HG02840 (cell line): Measurements from ENCODE around the gene ISCU.
"Not testable (repeated sequence)": the region's sequence is repeated elsewhere in the genome, so short reads cannot be mapped to it uniquely, and the experiment has no call there.

Source experiments
- ATAC-seq: cut with Tn5 transposase; IDR thresholded peaks from one replicate; pipeline ENCODE4 v1.9.1; 2021; ENCODE audit warnings: mild to moderate bottlenecking, moderate library complexity, moderate number of reproducible peaks; ENCODE audit not compliant: unreplicated experiment, low FRiP score

ISCU gene

DNA sequence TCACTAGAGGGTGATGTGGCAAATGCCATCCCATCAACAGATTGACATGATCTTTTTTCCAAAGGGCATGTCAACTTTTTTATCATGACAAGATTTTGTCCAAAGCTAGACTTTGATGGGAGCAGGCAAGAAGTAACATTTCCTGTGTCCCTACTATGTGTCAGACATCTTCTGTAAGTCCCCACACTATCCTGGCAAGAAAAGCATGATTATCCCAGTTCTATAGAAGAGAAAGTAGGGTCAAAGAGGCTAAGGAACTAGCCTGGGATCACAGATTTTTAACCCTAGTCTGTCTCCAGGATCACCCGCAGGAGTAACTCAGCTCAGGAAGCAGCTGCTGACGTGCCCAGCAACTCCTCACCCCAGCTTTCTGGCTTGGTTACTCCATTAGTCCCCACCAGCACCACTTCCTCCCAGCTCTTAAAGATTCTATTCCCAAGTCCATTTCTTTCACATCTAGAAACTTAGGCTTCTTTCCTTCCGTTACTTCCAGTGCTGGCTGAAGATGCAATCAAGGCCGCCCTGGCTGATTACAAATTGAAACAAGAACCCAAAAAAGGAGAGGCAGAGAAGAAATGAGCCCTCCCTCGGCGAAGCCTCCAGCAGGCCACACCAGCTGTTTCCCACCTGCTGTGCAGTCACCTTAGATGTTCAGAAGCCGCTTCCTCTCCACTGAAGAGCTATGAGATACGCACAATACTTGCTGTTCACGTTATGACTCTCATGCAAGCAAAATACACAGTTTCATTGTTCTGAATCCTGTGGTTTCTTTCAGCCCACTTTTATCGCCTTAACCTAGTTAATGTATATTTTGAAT, 6.2 kb downstream of the ISCU start:
- ATAC-seq, result peak; percentile 62

DNA sequence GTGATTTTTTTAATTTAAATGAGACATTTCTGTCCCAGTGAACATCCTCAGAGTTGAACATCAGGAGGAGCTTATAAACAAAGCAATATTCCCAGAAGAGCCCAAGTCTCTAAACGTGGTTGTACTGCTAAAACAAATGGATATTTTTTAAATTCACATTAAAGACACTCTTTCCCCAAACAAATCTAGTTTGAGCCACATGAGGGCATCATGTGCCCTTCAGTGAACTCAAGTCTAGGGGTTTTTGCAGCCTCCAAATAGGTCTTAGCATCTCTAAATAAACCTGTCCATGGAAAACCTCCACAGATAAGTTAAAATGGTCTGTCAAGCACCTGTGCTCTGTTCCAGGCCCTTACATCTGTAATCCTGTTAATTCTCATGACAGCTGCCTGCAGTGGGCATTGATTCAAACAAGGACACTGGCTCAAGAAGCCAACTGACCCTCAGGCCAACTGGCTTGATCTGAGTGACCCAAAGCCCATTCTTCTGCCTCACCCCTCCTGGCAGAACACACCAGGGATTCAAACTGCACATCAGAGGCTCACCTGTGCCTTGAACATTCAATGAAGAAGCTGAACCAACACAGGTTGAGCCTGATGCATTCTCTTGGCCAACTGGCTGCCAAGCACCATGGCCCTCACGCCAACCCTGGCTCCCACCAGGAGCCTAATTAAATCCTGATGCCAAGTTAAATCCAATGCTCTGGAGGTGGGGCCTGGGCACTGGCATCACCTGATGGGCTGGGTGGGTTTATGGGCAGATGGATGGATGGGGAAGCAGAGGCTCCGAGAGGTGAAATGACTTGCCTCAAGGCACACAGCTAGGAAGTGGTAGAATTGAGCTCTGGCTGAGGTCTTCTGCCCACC, 8.6 kb downstream of the ISCU start:
- ATAC-seq, result no peak

DNA sequence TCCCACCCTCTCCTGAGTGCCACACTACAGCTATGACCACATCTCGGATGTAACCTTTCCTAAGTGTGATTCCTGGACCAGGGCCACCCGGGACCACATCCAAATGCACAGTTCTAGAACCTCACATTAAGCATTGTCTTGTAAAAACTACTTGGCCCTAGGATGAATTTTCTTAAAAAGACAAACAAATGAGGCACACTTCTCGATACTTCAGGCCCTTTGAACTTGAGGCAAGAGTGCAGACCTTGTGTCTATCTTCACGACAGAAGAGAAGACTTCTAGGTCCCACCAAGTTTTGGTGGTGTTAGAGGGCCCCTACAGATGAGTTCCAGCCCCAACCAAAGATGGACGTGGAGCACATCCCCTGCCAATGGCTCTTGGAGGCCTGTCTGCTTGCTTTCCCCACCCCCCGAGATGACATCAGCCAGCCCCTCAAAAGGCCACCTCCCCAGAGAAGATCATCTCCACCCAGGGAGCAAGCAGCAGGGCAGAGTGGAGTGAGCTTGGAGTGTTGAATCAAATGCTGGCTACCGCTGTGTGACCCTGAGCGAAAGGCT, 9.3 kb downstream of the ISCU start:
- ATAC-seq, result no peak

DNA sequence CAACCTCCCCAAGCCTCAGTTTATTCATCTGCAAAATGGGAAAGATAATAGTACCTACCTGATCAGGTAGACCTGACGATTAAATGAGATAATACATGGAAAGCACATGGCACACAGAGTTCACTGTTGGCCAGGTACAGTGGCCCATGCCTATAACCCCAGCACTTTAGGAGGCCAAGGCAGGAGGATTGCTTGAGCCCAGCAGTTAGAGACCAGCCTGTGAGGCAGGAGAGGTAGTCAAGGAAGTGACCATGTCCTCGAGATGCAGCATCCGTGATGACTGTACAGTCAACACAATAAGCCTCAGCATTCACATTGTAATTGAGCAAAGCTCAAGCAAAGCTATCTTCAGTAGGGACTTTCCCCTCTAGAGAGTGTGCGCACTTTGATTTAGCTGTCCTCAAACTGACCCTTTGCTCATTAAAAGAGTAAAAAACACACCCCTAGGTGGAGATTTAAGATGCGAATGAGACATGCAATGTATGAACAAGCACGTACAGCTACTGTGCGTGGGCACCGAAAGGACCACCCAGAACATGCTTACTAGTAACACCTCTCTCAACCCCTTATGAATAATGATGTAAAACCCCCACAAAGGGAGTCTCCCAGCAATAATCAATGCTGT, 9.9 kb downstream of the ISCU start:
- no peak for ATAC-seq

DNA sequence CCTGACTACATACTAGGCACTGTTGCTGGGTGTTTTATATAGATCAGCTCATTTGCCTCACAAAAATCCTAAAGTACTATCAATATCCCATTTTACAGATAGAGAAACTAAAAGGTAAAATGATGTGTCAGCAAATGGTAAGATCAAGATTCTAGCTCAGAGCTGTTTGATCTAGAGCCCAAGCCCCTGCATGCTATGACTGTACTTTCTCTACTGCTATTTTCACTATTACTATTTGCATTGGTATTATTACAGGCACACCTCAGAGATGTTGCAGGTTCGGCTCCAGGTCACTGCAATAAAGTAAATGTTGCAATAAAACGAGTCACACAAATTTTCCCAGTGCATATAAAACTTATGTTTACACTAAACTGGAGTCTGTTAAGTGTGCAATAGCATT, 10.9 kb downstream of the ISCU start:
- no peak for ATAC-seq

DNA sequence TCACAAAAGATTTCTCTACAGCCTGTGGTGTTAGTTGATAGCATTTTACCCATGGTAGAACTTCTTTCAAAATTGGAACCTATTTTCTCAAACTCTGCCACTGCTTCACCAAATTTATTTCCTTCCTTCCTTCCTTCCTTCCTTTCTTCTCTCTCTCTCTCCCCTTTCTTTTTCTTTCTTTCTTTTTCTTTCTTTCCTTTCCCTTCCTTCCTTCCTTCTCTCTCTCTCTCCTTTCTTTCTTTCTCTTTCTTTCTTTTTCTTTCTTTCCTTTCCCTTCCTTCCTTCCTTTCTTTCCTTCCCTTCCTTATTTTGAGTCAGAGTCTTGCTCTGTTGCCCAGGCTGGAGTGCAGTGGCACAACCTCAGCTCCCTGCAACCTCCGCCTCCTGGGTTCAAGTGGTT, 11.9 kb downstream of the ISCU start:
- not testable (repeated sequence) for ATAC-seq

DNA sequence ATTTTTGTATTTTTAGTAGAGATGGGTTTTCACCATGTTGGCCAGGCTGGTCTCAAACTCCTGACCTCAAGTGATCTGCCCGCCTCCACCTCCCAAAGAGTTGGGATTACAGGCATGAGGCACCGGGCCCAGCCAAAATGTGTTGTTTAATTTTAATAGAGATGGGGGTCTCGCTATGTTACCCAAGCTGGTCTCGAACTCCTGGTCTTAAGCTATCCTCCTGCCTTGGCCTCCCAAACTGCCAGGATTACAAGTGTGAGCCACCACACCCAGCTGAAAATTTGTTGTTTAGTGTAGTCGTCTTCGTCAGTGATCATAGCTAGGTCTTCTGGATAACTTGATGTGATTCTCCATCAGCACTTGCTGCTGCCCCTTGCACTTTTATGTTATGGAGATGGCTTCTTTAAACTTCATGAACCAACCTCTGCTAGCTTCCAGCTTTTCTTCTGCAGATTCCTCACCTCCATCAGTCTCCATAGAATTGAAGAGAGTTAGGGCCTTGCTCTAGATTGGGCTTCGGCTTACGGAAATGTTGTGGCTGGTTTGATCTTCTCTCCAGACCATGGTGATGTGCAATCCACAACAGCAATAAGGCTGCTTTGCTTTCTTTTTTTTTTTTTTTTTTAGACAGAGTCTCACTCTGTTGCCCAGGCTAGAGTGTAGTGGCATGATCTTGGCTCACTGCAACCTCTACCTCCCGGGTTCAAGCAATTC, 13.0 kb downstream of the ISCU start:
- ATAC-seq, result no peak

DNA sequence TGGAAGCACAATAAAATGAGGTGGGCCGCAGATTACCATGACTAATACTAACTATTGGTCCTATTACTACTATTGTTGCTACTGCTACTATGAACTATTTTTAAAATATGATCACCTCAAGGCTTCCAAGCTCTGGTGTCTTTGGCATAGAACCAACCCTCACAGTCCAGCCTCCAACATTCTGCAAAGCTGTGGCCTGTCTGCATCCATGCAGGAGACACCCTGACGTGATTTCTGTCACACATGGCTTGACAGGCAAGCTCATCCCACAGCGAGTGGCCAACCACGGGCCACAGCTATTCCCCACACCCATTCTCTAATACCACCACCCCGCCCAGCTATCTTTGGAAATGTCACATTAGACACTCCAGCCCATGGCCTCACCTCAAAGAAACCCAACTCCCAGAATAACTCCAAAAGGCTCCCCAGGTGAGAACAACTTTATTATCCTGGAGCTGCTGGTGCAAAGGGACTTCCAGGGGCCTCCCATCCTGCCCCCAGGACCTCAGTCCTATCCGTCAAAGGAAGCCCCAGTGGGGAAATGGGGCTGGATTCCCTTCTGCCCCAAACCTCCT, 14.4 kb downstream of the ISCU start:
- ATAC-seq, result no peak

DNA sequence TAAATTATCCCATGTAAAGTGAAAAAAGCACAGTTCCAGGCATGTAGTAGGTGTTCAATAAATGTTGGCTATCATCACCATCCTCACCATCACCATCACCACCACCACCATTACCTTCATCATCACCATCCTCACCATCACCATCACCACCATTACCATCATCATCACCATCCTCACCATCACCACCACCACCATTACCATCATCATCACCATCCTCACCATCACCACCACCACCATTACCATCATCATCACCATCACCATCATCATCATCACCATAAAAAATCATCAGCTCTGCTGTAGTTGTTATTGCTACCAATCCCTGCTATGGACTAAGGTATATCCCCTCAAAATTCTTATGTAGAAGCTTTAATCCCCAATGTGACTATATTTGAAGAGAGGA, 15.1 kb downstream of the ISCU start:
- ATAC-seq, result no peak

DNA sequence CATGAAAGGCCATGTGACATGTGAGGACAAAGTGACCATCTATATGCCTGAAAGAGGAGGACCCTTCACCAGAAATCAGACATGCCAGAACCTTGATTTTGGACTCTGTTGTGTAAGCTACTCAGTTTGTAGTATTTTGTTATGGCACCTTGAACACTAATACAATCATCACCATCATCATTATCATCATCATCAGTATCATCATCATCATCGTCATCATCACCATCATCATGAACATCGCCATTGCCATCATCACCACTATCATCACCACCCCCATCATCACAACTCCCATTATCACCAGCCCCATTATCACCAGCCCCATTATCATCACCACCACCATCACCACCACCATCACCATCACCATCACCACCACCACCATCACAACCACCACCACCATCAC, 15.9 kb downstream of the ISCU start:
- ATAC-seq, result no peak

DNA sequence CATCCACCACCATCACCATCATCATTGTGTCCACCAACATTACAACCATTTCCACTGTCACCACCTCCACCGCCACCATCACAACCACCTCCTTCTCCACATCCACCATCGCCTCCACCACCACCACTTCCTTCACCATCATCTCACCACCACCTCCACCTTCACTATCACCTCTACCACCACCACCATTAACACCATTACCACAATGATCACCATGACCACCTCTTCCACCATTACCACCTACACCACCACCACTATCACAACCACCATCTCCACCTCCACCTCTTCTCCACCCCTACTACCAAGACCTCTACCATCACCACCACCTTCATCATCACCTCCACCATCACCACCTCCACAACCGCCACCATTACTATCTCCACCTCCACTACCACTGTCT, 16.4 kb downstream of the ISCU start:
- ATAC-seq, result no peak

DNA sequence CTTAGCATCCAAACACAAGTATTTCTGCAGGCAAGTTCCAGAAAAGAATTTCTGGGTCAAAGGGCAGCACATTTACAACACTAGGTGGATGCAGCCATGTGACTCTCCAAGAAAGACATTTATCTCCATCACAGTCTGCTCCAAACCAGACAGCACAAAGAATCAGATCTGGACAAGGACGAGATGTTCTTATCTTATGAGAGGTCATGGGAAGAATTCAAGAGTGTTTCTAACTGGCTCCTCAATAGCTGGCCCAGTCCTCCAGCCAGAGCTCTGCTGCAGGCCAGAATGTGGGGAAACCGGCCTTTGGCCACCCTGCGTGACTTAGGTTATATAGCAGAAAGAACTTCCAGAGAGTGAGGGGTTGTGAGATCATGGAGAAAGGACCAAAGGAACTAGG, 18.1 kb downstream of the ISCU start:
- no peak for ATAC-seq

DNA sequence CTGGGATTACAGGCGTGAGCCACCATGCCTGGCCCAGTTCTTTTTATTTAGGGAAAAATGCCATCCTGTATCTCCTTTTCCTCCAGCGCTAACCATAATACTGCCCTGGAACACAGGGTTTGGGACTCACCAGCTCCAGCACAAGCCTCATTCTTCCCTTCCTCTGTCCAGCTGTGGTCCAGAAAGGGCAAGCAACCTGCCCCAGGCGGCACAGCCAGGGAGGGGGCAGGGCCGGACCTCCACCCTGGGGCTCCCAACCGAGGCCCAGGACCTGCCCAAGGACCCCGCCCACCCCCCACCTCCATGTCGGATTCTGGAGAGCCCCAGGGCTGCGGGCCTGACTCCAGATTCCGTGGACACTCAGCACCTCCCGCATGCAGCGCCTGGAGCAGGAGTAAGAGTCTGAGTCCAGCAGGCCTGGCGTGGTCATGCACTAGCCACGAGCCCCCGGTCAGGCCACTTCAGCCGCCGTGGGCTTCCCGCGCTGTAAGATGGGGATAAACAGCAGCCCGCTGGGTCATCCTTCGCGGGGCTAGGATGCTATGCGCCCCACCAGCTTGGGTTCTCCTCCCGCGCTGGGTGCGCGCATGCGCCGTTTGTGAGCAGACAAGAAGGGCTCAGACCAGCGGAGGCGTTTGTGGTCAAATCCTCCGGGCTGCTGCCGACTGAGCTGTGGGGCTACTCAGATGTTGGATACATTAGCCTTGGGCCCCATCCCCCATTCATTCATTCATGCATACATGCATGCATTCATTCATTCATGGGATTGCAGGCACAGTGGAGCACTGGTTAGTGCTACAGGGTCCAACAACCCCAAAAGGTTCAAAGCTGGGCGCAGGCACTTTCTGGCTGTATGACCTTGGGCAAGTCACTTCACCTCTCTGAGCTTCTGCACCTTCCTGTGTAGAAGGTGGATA, 19.2 kb downstream of the ISCU start:
- ATAC-seq, result no peak

DNA sequence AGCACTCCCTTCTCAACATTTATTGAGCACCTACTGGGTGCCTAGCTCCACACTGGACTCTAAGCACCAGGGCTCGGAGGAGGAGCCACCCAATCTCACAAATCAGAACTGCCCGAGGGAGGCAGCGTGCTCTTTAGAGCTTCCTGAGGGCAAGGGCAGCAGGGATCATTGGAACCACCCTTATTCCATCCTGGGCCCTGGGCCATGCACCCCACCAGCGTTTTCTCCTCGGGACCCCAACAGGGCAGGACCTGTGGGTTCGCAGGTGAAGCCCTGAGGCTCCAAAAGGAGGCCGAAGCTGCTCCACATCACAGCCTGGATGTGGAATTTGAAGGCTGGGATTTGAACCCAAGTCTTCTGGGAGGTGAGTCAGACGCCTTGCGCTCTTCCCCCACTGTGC, 20.1 kb downstream of the ISCU start:
- ATAC-seq, result no peak

DNA sequence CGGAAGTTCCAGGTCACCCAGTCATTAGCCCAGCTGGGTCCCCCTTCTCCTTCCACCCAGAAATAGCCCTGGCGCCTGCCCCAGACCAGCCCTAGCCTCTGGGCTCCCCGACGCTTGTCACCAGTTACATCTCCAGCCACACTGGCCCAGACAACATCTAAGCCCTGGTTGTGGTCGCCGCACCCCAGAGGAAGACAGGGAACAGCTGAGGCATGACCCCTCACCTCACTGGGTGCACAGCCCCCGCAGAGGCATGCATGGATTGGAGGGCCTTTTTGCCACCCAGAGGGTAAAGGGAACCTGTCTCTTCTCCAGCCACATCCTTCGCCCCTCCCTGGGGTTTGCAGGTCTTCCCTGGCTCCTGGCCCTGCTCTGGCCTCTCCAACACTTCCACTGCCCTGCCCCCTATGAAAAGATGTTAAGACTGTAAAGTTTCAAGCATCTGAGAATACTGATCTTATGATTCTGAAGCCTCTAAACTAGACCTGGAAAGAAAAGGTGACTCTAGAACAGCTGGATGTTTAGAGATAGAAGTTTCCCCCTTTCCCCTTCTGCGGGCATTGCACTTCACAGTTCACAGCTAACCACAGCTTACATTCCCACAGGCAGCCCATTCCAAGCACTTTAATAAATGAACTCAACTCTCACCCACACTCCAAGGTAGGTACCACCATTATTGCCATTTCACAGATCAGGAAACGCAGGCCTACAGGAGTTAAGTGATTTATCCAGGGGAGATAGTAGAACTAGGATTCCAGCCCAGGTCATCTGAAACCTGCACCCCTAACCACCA, 20.8 kb downstream of the ISCU start:
- ATAC-seq, result no peak

DNA sequence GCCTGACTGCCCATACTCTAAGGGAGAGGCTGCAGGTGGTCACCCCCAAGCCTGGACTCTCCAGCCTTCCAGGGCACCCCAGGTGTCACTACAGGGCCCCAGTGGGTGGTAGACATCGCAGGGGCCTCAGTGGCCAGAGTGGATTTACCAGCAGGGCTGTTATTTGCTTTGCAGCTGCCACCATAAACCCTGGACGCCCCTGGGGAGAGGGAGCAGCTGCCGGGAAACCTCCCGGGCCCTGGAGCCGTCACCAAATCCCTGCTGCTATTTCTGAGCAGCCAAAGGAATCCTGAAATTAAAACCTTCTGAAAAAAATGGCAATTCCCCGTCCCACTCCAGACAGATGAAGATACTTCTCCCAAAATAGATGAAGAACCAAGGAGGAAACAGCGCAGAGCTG, 21.6 kb downstream of the ISCU start:
- ATAC-seq, result no peak

DNA sequence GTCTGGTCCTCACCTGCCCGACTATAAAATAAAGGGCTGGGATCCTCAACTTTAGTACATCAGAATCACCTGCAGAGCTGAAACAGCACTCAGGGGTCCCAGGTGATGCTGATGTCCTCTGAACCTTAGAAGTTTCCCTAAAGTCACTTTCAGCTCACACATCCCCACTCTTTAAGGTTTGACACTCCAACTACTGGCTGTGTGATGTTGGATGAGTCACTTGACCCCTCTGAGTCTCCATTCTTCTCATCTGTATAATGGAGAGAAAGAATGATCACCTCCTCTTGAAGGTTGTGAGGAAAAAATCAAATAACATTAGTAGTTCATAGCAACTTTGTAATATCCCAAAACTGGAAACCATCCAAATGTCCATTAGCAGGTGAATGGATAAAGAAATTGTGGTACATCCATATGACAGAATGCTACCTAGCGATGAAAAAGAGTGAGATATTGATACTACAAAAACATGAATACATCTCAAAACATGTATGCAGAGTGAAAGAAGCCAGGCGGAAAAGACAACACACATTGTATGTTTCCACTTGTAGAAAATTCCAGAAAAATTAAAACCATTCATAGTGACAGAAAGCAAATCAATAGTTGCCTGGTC, 22.2 kb downstream of the ISCU start:
- no peak for ATAC-seq

DNA sequence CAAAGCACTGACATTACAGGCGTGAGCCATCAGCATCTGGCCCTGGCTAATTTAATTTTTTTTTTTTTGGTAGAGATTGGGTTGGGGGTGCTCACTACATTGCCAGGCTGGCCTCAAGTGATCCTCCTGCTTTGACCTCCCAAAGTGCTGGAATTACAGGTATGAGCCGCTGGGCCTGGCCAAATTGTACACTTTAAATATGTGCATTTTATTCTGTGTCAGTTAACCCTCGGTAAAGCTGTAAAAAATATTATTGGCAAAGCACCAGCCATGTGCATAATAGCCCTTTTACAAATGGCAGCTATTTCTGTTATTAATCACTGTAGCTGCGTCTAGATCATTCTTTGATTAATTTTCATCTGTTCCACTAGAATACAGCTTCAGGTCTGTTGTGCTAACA, 23.5 kb downstream of the ISCU start:
- no peak for ATAC-seq
